Measurements from ENCODE around the gene FCAMR.

The FCAMR gene

DNA sequence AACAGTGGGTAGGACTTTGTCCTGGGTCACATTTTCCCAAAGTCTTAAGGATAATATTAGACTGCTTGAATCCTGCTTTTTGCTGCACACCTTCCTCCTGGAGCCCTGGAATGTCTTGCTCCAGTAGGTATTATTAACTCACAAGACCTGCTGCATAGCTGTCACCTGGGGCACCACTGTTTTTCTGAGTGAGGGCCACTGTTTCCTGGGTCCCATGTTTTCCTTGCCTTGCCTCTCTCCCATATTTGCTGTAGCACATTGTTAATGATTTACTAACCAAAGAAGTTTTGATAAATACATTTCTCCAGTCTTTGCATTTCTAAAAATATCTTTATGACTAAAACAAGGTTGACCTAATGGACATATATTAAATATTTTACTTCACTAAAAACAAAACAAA is 22.5 kb upstream of the FCAMR start:
- no peak for DNase-seq

DNA sequence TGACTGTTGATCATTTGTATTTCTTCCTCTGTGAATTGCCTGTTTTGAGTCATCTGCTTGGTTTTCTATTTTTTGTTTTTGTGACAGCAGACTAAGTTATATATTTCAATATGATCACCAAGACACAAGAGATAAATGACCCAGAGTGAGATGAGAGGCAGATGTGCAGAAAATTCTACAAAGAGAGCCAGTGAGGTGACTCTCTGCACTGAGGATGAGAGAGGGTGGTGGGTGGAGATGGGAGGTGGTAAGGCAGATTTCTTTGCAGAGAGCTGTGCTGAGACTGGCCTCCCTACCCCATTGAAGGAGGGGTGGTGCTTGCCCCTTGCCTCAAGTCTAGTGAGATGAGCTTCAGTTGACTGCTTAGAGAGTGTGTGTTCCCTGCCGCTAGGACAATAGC is 17.6 kb upstream of the FCAMR start:
- no peak for DNase-seq

DNA sequence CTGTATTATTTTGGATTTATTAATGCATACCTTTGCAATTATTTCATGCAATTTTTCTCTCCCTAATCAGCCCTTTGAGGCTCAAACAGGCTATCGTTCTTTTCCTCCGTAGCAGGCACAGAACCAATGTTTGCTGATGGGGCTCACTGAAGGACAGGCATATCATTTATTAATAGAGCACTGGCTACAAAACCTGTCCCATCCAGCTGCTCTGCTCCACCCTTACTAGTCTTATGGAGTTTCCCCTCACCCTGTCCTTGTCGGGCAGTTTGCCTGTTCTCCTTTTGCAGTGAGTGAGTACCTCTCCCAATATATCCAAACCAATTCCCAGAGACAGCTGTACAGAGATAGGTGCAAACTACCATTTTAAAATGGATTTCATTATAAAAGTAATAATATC is 16.6 kb upstream of the FCAMR start:
- no peak for DNase-seq

DNA sequence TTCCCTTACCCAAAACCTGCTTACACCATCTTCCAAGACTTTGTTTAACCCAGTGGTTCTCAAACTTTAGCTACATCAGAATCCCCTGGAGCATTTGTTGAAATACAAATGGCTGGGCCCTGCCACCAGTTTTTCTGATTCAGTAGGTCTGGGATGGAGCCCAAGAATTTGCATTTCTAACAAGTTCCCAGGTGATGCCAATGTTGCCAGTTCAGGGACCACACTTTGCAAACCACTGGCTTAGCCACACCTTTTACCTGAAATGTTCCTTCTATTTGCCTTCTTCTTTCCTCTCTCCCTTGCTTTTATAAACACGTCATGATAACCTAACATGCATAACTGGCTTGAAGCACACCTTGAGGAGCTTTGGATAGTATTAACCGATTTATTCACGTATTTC is 16.1 kb upstream of the FCAMR start:
- DNase-seq = no peak

DNA sequence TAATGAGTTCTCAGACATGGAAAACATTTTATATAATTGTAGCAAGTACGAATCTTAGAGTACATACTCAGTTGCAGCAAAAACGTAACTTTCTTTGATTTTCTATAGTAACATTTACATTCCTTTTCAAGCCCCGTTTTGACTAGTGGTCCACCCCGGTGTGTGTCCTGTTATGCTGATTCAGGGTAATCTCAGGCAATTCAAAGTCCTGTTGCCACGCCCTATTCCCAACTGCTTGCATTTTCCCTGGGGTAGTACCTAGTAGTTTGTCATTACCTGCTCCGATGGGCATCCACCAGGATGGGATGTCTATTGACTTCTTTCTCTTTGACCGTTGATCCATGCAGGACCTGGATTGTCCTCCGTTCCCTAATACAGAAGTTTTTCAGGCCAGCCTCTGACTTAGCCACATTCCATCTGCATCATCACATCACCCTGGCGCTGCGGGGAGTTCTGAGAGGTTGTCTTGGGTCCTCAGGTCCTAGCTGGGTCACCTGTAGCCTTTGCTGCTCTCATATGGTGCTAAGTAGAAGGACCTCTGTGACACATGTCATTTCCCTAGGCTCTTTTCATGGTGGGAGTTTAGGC is 15.0 kb upstream of the FCAMR start:
- DNase-seq = no peak

DNA sequence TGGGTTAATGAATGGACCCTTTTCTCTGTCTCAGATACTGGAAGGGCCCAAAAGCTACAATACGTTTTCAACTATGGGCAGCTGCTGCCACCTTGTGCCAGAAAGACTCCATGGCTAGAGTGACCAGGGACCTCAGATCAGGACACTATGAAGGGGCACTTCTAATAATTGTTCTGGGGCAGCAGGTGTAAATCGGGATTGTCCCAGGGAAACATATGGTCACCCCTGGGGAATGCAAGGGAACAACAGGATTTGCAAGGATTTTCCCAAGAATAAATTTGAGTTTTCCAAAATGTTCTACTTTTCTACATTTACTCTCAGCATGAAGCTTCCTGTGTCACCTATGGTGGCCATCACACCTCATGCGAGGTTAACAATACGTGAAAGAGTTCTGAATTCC is 12.0 kb upstream of the FCAMR start:
- DNase-seq = peak; percentile 49 to 57

DNA sequence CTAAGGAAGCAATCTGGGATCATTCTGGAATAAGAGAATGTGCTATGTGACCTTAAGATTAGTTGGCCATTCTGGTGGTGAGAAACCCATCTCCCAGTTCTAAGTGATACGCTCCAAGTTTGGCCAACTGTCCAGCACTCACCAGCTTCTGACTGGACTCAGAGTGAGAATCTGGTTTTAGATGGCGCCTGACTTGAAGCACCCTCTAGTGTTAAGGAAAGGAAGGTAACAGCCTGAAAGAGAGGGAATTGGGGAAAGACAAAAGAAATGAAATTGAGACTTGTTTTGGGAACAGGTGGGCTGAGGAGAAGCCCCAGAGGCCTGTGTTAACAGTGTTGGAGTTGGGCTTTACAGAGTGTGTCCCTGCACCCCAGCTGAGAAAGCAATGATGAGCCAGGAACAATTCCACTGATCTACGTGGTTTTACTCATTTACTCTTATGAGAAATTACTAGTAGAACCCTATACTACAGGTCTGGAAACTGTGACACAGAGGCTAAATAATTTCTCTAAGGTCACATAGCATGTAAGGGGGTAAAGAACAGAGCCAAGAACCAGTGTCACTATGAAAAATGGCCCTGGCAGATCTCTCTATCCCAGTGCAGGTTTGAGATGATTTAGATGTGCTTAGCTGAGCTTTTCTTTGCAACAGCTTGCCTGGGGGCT is 9.3 kb upstream of the FCAMR start:
- no peak for DNase-seq

DNA sequence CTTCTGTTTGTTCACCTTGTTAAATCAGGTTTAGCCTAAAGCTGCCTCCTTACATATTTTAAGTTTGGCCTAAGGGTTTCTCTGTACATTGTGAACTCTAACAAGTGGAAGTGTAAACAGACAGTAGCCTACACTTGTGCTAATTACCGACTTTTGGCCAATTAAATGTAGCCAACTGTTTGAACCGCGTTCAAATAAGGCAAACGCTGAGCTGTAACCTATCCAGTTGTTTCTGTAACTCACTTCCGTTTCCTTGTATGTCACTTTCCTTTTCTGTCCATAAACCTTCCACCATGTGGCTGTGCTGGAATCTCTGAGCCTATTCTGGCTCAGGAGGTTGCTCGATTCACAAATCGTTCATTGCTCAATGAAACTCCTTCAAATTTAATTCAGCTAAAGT is 8.0 kb upstream of the FCAMR start:
- DNase-seq = no peak

DNA sequence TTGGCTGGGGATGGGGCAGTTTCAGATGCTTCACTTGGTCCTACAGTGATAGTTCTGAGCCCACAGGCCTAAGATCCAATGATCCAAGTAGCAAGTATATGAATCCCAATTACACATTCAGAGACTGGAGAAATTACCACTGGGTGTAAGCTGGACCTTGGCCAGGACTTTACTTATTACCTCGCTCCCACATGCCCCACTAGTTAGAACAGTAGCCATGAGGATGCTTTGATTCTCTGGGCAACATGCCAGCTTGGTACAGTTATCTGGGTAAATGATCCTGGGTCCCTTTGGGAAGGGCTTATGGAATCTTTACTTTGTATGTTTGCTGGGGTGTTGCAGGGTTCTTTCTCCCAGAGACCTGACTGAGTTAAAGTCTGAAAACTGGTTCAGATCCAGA is 5.0 kb upstream of the FCAMR start:
- no peak for DNase-seq

DNA sequence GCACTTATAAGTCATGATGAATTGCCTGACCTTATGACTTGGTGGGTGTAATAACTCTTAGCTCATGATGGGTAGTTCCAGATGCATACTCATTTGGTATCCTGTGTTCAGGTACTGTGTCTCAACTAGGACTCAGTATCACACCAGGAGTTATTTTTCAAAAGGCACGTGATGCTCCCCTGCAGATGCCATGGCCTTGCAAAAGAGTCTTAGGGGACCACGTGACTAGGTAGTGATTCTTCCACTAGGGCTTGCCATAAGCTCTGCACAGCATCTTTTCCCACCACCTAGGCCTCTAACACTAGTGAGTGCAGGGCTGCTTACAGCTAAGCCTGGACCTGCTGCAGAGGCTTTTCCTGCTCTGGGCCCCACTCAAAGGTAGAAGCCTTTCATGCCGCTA is 3.9 kb upstream of the FCAMR start:
- DNase-seq = no peak

DNA sequence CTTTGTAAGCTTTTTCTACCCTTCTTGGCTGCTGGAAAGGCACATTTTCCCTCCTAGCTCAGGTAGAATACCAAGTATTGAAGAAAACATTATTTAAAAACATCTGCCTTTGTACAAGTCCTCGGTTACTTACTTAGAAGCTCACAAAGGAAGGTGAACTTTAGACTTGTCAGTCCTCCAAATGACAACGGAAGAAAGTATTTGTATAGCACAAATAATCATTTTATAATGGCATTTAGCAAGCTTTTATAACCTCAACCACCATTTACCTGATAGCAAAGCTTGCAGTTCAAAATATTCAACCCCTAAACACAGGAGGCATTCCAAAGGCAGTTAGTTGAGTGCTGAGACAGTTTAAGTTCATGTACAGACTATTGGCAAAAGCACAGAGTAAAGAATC is 2.5 kb upstream of the FCAMR start:
- DNase-seq = no peak

DNA sequence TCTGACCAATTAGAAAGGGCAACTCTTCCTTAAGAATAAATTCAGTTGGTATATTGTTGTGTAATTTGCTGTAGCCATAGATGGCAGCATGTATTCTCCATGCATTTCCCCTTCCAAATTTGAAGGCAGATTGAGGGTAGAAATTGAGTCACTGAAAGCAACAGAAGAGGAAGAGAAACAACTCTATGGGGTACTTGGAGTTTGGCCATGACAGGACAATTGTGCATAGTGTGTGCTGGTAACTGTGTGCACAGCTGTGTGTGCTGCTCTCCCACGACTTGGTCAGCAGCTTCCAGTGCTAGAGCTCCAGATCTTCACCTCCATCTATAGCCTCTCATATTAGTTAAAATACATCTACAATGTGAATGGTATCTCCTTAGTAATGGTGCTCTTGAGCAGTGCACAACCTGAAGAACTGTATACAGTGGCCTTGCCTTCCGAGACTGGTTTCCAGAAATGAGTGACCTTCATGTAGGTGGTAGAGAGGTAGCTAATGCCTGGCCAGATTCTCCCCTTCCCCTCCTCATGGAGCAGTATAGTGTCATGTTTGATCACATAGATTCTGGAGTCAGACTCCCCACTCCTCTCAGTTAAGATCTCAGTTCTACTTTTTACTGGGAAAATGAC is 882 bp upstream of the FCAMR start:
- DNase-seq = no peak

DNA sequence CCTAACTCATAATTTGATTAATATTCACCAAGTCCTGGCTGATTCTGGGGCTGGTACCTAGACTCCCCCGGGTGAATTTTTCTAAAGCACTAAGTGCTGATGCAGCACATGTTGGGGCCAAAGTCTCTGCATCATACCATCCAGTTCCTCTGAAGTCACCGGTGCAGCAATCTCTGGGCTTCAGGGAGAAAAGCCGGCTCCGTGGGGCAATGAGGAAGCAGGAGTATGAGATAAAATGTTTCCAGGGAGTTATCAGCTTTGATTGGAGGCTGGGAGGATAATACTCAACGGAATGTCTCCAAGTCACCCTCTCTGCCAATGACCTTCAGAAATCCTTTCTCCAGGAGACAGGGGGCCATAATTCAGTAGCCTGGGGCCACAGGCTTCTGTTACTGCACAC is 1.2 kb downstream of the FCAMR start:
- DNase-seq = no peak

DNA sequence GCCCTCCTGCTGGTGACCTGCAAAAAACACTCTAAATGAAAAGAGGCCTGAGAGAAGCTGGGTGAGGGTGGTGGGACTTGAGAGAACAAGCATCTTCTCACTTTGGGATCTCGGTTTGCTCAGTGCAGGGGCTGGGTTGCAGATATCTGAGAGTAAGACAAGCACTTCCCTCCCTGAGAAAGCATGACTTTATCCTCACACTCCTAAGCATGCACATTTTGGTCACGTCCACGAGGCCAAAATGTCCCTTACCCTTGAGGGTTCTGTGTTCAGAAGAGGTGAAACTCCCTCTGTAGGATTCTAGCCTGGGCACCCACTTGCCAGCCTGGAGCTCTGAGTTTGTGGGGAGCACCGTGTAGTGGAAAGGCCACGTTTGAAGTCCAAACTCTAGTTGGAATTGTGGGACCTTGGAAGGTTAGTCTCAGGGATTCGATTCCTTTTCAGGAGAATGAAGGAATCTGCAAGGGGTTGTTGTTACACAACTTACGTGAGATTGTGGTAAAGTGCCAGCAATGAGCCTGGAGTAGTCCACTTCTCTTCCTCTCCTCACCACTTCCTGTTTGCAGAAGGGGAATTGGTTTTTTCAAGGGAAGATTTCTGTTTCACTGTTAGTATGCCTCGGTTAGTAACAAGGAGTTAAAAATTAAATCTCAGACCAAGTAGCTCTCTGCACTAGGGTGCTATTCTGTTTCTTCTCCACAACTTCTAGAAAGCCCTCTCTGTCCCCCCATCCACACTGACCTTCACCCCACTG is 3.0 kb downstream of the FCAMR start:
- DNase-seq = no peak

DNA sequence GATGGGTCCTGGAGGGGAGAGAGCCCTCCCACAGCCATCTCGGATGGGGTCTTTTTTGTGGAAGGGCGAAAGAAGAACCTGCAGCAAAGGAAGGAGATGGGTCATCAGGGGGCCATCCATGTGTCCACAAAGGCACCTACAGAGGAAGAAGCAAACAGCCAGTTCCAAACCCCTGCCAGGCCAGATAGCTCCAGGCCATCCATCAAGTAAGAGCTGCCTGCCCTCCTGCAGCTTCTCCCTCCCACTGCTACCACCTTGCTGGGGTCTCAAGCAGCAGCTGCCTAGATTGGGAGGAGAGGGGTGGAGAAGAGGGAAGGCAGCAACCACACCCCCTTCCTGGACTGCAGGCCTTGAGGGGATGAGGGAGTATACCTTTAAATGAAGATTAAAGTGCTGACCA is 4.5 kb downstream of the FCAMR start:
- DNase-seq = no peak

DNA sequence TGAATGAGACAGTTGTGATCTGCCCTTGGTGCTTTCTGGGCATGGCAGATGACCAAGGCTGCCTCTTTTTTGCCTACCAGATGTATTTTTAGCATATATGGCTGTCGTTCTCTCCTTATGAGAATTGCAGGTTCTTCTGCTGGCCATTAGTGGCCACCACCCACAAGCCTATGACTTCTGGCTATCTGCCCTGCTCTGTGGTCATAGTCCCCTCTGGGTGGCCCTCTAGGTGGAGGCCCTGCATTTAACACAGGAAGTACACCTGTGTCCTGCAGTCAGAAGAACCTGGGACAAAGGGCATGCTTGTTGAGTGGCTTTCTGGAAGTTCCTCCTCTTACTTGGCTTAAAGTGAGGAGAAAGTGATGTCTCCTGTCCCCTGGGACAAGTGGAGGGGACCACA is 6.5 kb downstream of the FCAMR start:
- no peak for DNase-seq

DNA sequence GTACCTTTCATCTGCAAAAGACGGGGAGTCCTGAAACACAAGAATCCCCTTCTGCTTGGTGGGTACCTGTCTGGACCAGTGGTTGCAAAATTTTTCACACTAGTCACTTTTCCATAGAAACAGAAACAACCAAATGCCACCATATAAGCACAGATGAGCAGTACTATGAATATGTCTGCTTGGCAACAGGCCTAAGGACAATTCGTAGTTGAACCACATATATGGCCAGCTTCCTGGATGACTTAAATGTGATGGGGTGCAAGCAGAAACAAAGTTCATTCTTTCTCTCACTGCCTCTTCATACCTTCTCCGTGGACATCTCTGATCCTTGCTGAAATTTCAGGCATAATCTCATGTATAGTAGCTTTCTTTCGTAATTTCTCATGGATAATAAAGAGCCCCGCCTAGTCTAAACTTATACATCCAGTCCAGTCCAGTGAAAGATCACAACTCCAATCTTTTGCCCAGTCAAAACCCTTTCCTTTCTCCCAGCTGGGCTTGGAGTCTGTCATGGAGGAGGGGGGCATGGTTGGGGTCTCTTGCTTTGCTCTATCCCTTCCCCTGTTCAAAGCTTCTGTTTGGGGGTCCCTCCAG is 7.0 kb downstream of the FCAMR start:
- no peak for DNase-seq

DNA sequence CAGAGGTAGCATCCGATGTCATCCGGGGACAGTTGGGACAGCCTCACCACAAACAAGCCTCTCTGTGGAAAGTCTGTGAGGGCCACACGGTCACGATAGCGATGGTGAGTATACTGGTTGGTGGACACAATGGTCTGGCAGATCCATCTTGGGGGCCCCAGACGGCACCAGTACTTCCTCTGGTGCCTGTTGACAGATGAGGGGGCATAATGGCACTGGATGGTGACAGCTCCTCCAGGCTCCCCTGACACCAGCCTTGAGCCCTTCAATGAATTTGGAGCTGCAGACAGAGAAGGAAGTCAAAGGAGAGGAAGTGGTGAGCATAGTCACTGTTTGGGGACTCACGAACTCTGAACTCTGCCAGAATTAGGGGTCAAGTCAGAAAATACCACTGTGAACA is 8.0 kb downstream of the FCAMR start:
- no peak for DNase-seq

DNA sequence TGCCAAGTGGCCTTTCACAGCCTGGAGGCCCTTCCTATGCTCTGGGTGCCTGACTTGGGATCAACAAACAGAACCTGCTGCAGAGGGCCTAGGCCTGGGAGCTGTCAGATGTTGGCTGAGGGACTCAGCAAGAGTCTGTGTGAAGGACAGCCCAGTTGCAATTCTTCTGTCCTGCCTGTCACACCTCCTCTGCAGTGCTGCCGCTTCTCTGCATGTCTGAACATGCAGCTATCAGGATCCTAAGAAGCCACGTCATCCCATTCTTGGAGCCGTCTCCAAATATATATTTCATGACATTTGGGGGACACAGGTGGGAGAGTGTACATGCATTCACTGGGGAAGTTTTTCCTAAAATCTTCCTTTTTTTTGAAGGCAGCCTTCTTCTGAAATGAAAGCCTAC is 8.6 kb downstream of the FCAMR start:
- DNase-seq = no peak

DNA sequence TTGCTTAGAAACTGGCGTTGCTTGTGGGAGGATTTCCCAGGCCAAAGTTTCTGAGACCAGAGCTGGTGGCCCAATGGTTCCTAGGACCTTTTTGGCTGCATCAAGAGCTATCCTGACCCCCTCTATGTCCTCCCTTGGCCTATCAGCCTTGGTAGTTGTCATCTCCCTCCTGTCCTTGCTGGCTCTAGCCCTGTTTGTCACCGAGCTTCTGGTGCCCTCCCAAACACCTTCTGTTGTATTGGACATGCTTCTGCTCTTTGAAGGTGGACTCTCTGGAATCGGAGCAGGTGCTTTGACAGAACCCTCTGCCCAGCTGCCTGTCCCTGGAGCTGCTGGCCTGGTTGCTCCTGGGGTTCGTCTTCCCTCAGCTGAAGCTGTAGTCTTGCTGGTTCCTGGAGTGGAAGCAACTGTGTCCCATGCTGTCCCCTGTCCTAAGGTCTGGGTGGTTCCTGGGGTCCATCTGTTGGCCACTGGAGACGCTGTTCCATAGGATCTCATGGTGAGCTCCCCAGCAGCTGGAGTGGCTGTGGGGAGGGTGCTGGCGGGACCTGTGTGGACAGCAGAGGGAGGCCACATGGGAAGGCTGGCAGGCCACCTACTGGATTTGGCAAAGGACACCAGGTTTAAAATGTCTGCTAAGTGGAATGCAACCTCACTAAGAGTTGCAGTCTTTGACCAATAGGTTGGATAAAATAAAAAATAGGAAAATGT is 9.4 kb downstream of the FCAMR start:
- no peak for DNase-seq

DNA sequence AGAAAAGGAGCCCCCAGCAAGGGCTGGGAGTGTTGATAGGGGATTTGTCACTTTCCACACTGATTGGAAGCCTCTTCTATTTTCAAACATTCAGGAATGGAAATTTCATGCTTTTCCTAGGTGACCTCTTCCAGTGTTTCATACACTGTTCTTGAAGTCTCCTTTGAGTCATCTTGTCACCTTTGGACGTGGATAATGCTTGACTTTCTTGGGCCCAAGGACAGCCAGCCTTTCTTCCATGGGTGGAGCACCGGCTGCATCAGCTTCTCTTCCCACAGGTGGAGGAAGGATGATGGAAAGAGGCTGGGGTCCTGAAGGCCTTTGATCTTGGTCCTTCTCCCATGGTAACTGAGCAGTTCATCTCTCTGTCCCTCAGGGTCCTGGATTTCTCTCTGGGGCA is 12.1 kb downstream of the FCAMR start:
- DNase-seq = no peak

DNA sequence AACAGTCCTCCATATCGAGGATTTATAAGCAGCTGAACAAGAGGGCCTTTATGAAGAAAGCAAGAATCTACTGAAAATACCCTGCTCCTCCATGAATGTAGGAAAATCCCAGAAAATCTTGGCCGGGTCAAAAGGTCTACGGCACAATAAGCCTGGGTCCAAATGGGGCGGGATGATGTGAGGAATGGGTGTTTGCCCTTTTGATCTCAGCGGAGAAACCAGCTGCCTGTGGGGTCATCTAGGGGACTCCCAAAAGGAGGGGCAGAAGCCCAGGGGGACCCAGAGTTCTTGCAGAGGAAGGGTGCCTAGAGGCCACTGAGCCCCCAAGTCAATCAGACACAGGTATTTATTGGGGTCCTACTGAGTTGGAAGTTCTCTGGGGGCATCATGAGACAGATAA is 12.6 kb downstream of the FCAMR start:
- no peak for DNase-seq

Measured in stimulated activated CD4-positive, alpha-beta T cell treated with anti-CD3 and anti-CD28 coated beads, Interleukin-4, amount 100 ng/mL, for 4 hours (primary cell).